Kidney epithelial cell (primary cell): ENCODE measurements around the gene MCC. TPM values are rescaled to one million over a fixed set of nuclear protein-coding genes. Genes with fewer than 3 reads are reported as not detected.

Source experiments
- DNase-seq: peaks from one replicate; pipeline ENCODE4 v3.0.0-alpha.2; 2010; ENCODE audit warnings: low read depth
- H3K27me3 ChIP-seq: 2 replicates; pipeline ENCODE4 v1.6.0; 2011; ENCODE audit warnings: low read length; ENCODE audit not compliant: control insufficient read depth, insufficient read depth
- H3K36me3 ChIP-seq: 2 replicates; pipeline ENCODE4 v1.5.1; 2011; ENCODE audit warnings: low read length; ENCODE audit not compliant: control insufficient read depth, insufficient read depth
- H3K4me3 ChIP-seq: 2 replicates; pipeline ENCODE4 v1.5.1; 2011; ENCODE audit warnings: low read depth, mild to moderate bottlenecking, control low read depth, low read length
- total RNA-seq: library from RNA; depleted of rRNA; stranded (reverse); fragments of >200 nt; gene quantifications from 2 replicates; pipeline ENCODE4 v1.2.3, GENCODE V29; 2015
- TF ChIP-seq, protein P1 (sequence below): IDR thresholded peaks from 2 replicates; pipeline ENCODE4 v1.5.1; 2011; ENCODE audit warnings: mild to moderate bottlenecking, moderate library complexity, low read length, control low read depth, inconsistent platforms; ENCODE audit not compliant: insufficient read depth, poor library complexity, severe bottlenecking

MCC gene
- total RNA-seq, 1 donor from 2014 or later, result 16.7 TPM

DNA sequence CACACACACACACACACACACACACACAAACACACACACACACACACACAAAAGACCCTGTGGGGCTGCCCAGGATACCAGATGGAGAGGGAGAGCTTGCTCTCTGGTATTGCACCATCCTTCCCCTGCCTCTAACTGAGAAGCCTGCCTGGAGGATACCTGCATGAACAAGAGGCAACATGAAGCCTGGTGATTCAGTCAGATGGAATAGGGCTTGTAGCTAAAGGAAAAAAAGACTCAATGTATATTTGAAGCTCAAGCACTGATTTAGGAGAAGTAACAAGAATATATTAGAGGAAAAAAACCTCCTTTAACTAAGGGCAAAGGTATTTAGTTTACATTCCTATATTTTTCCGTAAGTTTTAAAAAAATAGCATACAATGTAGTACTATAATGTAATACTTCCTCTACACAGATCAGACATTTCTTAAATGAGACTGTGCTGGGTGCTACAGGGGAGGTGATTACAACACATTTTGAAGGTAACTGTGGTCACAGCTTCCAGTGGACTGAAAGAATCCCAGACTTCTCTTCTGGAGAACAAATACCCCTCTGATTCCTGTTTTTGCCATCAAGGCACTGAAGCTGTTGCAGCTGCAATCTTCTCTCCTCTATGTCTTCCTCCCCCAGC is 342.4 kb downstream of the MCC start:
- no peaks in the 10 kb centered on the region for H3K36me3 ChIP-seq
- no peak overlapping the region for H3K4me3 ChIP-seq
- TF ChIP-seq, protein P1, sequence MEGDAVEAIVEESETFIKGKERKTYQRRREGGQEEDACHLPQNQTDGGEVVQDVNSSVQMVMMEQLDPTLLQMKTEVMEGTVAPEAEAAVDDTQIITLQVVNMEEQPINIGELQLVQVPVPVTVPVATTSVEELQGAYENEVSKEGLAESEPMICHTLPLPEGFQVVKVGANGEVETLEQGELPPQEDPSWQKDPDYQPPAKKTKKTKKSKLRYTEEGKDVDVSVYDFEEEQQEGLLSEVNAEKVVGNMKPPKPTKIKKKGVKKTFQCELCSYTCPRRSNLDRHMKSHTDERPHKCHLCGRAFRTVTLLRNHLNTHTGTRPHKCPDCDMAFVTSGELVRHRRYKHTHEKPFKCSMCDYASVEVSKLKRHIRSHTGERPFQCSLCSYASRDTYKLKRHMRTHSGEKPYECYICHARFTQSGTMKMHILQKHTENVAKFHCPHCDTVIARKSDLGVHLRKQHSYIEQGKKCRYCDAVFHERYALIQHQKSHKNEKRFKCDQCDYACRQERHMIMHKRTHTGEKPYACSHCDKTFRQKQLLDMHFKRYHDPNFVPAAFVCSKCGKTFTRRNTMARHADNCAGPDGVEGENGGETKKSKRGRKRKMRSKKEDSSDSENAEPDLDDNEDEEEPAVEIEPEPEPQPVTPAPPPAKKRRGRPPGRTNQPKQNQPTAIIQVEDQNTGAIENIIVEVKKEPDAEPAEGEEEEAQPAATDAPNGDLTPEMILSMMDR, result no peak
- no peaks in the 10 kb centered on the region for H3K27me3 ChIP-seq
- no peak for DNase-seq

DNA sequence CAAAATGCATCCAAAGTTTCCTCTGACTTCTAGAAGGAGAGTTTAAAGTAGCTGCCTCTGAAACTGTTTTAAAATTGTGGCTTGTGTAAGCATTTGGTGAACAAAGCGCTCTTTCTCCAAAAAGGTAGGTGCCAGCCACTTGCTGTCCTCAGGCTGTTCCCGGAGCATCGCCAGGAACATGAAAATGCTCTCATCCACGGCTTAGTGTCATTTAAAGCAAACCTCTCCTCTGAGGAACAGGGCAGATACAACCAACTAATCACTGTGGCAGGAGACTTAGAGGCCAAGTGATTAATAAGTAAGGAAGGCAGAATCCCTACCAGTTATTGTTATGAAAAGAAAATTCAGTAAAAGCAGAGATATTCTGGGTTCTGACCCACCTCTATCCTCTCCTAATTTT is 346.1 kb downstream of the MCC start:
- Histone ChIP-seq H3K27me3 (no peaks in the 10 kb centered on the region), H3K4me3 (no peak overlapping the region), H3K36me3 (no peaks in the 10 kb centered on the region)
- TF ChIP-seq, protein P1, result no peak
- DNase-seq, result no peak

DNA sequence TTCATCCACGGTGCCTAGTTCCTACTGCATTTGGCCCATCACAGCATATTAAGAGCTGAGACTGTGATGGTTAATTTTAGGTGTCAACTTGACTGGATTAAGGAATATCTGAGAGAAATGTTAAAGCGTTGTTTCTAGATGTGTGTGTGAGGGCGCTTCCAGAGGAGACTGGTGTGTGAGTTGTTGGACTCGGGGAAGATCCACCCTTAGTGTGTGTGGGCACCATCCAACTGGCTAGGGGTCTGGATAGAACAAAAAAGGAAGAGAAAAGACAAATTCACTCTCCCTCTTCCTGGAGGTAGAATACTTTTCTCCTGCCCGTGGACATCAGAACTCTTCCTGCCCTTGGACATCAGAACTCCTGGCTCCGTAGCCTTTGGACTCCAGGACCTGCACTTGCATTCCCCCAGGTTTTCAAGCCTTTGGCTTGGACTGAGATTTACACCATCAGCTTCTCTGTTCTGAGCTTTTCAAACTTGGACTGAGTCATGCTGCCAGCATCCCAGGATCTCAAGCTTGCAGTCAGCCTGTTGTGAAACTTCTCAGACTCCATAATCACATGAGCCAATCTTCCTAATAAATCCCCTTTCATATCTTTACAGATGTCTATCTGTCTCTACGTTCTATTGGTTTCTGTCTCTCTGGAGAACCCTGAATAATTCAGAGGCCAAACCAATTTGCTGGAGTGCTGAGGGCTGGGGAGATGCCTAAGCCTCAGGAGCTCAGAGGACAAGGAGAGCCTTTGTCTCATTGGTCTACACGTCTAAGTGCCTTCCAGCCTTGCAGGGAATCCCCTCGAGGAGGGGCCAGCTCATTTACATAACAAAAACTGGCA is 347.2 kb downstream of the MCC start:
- Histone ChIP-seq H3K4me3 (no peak overlapping the region), H3K36me3 (no peaks in the 10 kb centered on the region), H3K27me3 (no peaks in the 10 kb centered on the region)
- TF ChIP-seq, protein P1, result no peak
- peak; percentile 38 for DNase-seq

DNA sequence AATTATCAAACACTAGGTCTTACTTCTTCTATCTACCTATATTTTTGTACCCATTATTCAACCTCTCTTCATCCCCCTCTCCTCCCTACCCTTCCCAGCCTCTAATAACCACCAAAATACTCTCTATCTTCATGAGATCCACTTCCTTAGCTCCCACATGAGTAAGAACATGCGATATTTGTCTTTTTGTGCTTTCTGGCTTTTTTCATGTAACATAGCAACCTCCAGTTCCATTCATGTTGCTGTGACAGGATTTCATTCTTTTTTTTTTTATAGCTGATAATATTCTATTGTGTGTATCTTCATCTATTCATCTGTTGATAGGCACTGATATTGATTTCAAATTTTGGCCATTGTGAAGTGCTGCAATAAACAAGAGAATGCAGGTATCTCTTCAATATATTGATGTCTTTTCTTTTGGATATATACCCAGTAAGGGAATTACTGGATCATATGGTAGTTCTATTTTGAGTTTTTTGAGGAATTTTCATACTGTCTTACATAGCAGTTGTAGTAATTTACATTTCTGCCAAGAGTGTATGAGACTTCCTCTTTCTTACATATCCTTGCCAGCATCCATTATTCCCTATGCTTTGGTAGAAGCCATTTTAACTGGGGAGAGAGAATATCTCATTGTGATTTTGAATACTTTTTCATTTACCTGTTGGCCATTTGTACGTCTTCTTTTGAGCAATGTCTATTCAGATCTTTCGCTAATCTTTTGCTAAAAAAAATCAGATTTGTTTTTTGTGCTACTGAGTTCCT is 354.9 kb downstream of the MCC start:
- TF ChIP-seq, protein P1, result no peak

DNA sequence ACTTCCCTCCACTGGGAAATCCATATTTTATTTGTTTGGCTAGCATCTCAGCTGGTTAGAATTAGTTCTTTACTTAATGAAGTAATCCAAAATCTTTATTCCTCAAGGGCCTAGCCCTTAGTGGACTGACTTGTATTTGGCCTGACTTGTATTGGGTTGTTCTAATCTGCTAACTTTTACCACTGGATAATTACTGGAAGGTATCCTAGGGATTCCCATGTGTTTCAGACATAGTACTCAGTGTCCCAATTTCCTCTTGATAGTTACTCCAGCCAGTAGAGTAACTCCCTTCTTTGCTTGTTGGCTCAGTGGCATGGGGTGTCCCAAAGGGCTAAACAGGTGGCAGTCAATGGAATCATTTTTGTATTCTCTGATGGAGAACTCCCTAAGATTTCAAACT is 355.7 kb downstream of the MCC start:
- H3K4me3 ChIP-seq, result no peak overlapping the region
- TF ChIP-seq, protein P1, result no peak
- H3K27me3 ChIP-seq, result no peaks in the 10 kb centered on the region
- no peak for DNase-seq
- H3K36me3 ChIP-seq, result no peaks in the 10 kb centered on the region

More for the DNA sequence above, 354.9 kb downstream of the MCC start:
- Histone ChIP-seq H3K4me3 (no peak overlapping the region), H3K27me3 (no peaks in the 10 kb centered on the region), H3K36me3 (no peaks in the 10 kb centered on the region)
- DNase-seq, result no peak
